Muscle of leg (tissue), 11 donors: ENCODE data around the gene TAOK3. TPM values are rescaled to one million over a fixed set of nuclear protein-coding genes. Genes with fewer than 3 reads are reported as not detected.
"Not testable (repeated sequence)": the region's sequence is repeated elsewhere in the genome, so short reads cannot be mapped to it uniquely, and the experiment has no call there.

ENCODE experiments used
- DNase-seq: peaks from one replicate; pipeline ENCODE4 v3.0.0; 2013
- H3K27ac ChIP-seq: one replicate; pipeline ENCODE4 v1.5.1; 2013; ENCODE audit warnings: mild to moderate bottlenecking, low read length, control low read depth
- H3K27me3 ChIP-seq: one replicate; pipeline ENCODE4 v1.6.1; 2013; ENCODE audit warnings: low read length; ENCODE audit not compliant: control insufficient read depth, insufficient read depth
- H3K36me3 ChIP-seq: one replicate; pipeline ENCODE4 v1.6.1; 2013; ENCODE audit warnings: low read length; ENCODE audit not compliant: control insufficient read depth, insufficient read depth
- H3K4me1 ChIP-seq: one replicate; pipeline ENCODE4 v1.6.1; 2013; ENCODE audit warnings: low read length; ENCODE audit not compliant: control insufficient read depth, insufficient read depth
- H3K4me3 ChIP-seq: one replicate; pipeline ENCODE4 v1.5.1; 2013; ENCODE audit warnings: low read length, control low read depth
- H3K9me3 ChIP-seq: replicated peaks from 2 replicates; pipeline ENCODE4 v1.6.1; 2013; ENCODE audit warnings: low read depth, low read length; ENCODE audit not compliant: control insufficient read depth
- WGBS: methylation state at CpG from one replicate; pipeline ENCODE4 v1.1.5; 2013; ENCODE audit warnings: missing lambda C conversion rate; ENCODE audit not compliant: insufficient coverage; 5-methylcytosine and 5-hydroxymethylcytosine counted together
- polyA plus RNA-seq, 8 donors: library from polyadenylated mRNA; unstranded; fragments of 120-200 nt; gene quantifications; one replicate each; pipeline versions ENCODE4 v1.2.1 to v1.2.3, GENCODE V29; 2013; ENCODE audit warnings: inconsistent platforms in 1 of 8, low replicate concordance in 1 of 8; ENCODE audit not compliant: insufficient read length in 8 of 8, insufficient read depth in 1 of 8
- total RNA-seq: library from RNA; stranded (reverse); fragments of 120-200 nt; gene quantifications from one replicate; pipeline ENCODE4 v1.2.4, GENCODE V29; 2013

The TAOK3 gene
- total and polyA plus RNA-seq, 9 donors, result 15.2 to 19.0 (median 17.2) TPM

- no peaks in the 10 kb centered on the region for H3K27me3 ChIP-seq
- peak; percentile 53 for DNase-seq
- H3K36me3 ChIP-seq, result no peaks in the 10 kb centered on the region
- H3K9me3 ChIP-seq, result no peaks in the 10 kb centered on the region
- no peak overlapping the region for H3K4me3 ChIP-seq
- no peak overlapping the region for H3K27ac ChIP-seq
- H3K4me1 ChIP-seq, result no peaks in the 10 kb centered on the region
These were observed 45.7 kb downstream of the TAOK3 start for GRCh38 chr12:118326991-118327390.

GRCh38 chr12:118325081-118325480 is 47.6 kb downstream of the TAOK3 start:
- Histone ChIP-seq H3K27me3 (no peaks in the 10 kb centered on the region), H3K4me1 (no peaks in the 10 kb centered on the region), H3K9me3 (no peaks in the 10 kb centered on the region), H3K36me3 (no peaks in the 10 kb centered on the region), H3K27ac (no peak overlapping the region), H3K4me3 (no peak overlapping the region)
- WGBS, result no CpG with 5 or more reads among the region's 2 CpGs
- no peak for DNase-seq

GRCh38 chr12:118319627-118320026 is 53.1 kb downstream of the TAOK3 start:
- no peaks in the 10 kb centered on the region for H3K4me1 ChIP-seq
- no peaks in the 10 kb centered on the region for H3K9me3 ChIP-seq
- DNase-seq, result no peak
- no peaks in the 10 kb centered on the region for H3K27me3 ChIP-seq
- no peaks in the 10 kb centered on the region for H3K36me3 ChIP-seq
- H3K4me3 ChIP-seq, result no peak overlapping the region
- H3K27ac ChIP-seq, result no peak overlapping the region
- no CpG with 5 or more reads among the region's 3 CpGs for WGBS

GRCh38 chr12:118318744-118319143 is 54.0 kb downstream of the TAOK3 start:
- Histone ChIP-seq H3K36me3 (no peaks in the 10 kb centered on the region), H3K27ac (no peak overlapping the region), H3K4me1 (no peaks in the 10 kb centered on the region), H3K4me3 (no peak overlapping the region), H3K27me3 (no peaks in the 10 kb centered on the region), H3K9me3 (no peaks in the 10 kb centered on the region)
- no peak for DNase-seq
- WGBS, result no CpG with 5 or more reads among the region's 1 CpG

- no peaks in the 10 kb centered on the region for H3K4me1 ChIP-seq
- H3K27ac ChIP-seq, result no peak overlapping the region
- no peak overlapping the region for H3K4me3 ChIP-seq
- no peaks in the 10 kb centered on the region for H3K9me3 ChIP-seq
- no CpG with 5 or more reads among the region's 1 CpG for WGBS
- no peaks in the 10 kb centered on the region for H3K36me3 ChIP-seq
- H3K27me3 ChIP-seq, result no peaks in the 10 kb centered on the region
- no peak for DNase-seq
These were observed 55.0 kb downstream of the TAOK3 start for GRCh38 chr12:118317729-118318128.

GRCh38 chr12:118315821-118316220 is 56.9 kb downstream of the TAOK3 start:
- Histone ChIP-seq H3K4me1 (no peaks in the 10 kb centered on the region), H3K27me3 (no peaks in the 10 kb centered on the region), H3K27ac (no peak overlapping the region), H3K9me3 (no peaks in the 10 kb centered on the region), H3K4me3 (no peak overlapping the region), H3K36me3 (no peaks in the 10 kb centered on the region)
- no peak for DNase-seq

GRCh38 chr12:118312578-118312977 is 60.1 kb downstream of the TAOK3 start:
- DNase-seq, result no peak
- H3K4me3 ChIP-seq, result no peak overlapping the region
- no peaks in the 10 kb centered on the region for H3K36me3 ChIP-seq
- no peaks in the 10 kb centered on the region for H3K9me3 ChIP-seq
- no peak overlapping the region for H3K27ac ChIP-seq
- H3K4me1 ChIP-seq, result no peaks in the 10 kb centered on the region
- WGBS, result no CpG with 5 or more reads among the region's 1 CpG
- H3K27me3 ChIP-seq, result no peaks in the 10 kb centered on the region

- DNase-seq, result no peak
- 33% methylated on average over 1 of the region's 2 CpGs for WGBS
- Histone ChIP-seq H3K36me3 (no peaks in the 10 kb centered on the region), H3K27me3 (no peaks in the 10 kb centered on the region), H3K4me1 (no peaks in the 10 kb centered on the region), H3K4me3 (no peak overlapping the region), H3K27ac (no peak overlapping the region), H3K9me3 (no peaks in the 10 kb centered on the region)
These were observed 61.0 kb downstream of the TAOK3 start for GRCh38 chr12:118311666-118312065.

- H3K4me1 ChIP-seq, result no peaks in the 10 kb centered on the region
- no peak for DNase-seq
- no peak overlapping the region for H3K4me3 ChIP-seq
- H3K9me3 ChIP-seq, result no peaks in the 10 kb centered on the region
- H3K36me3 ChIP-seq, result no peaks in the 10 kb centered on the region
- H3K27ac ChIP-seq, result no peak overlapping the region
- no peaks in the 10 kb centered on the region for H3K27me3 ChIP-seq
These were observed 62.4 kb downstream of the TAOK3 start for GRCh38 chr12:118310320-118310719.

GRCh38 chr12:118308006-118308405 is 64.7 kb downstream of the TAOK3 start:
- not testable (repeated sequence) for H3K4me1 ChIP-seq, H3K27me3 ChIP-seq, H3K4me3 ChIP-seq, H3K27ac ChIP-seq, H3K36me3 ChIP-seq, H3K9me3 ChIP-seq, DNase-seq
- no CpG with 5 or more reads among the region's 4 CpGs for WGBS

GRCh38 chr12:118307069-118307954 is 65.4 kb downstream of the TAOK3 start:
- Histone ChIP-seq H3K36me3 (no peaks in the 10 kb centered on the region), H3K27me3 (no peaks in the 10 kb centered on the region), H3K4me1 (no peaks in the 10 kb centered on the region), H3K9me3 (no peaks in the 10 kb centered on the region), H3K27ac (peak overlapping the region; percentile 42), H3K4me3 (no peak overlapping the region)
- WGBS, result 76% methylated on average over 3 of the region's 8 CpGs
- DNase-seq, result peak; percentile 35
